ENCODE measurements around the gene RAD51B. TPM values are rescaled to one million over a fixed set of nuclear protein-coding genes. Genes with fewer than 3 reads are reported as not detected.

RAD51B gene
- total and polyA plus RNA-seq, 2 donors (not counting 1 experiment from before 2014, with no cell fraction given): 4.6 to 16.3 TPM

DNA sequence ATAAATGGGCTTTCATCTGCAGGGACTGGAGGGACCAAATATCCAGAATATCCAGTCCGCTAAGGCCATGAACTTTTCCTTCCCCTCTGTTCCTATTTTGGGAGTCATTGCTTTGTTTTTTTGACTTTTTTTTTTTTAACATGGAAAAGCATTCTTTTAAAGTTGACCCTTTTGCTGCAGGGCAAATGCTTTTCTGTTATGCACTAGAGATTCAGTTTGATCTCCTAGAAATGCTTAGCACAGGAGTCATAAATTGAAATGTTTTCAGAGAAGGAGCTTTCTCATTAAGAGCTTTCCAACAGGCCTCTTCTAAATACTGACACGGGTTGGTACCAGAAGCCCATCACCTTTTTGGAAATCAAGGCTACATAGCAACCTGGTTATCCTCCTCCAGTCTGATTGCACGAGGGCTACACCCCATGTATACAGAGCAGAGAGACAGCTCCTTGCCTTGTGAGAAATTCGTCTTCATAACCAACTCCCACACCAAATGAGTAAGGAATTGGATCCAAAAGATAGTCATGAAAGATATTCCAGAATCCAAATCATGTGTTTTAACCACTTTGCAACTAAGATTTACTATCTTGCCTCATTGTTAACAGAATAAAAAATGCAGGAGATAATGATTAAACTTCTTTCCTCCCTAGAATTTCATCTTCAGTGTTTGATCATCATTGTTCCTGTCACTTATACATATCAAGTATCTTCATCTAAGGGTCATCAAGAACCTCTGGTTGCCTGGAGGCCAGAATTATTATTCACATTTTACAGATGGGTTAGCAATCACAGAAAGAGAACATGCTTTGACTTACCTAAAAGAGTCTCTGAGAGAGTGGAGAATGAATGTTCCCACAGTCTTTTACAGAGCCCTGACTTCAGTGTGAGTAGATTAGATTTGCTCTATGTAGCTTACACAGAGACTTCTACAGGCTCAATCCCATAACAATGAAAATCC is 583.9 kb downstream of the RAD51B start:
- DNase-seq (ENCODE audit: low read depth in 2 of 2): peak in 1 of 2 donors; percentile 51
- Histone ChIP-seq H3K79me2 (ENCODE audit: control insufficient read depth, insufficient read depth, low read length) (no peaks in the 10 kb centered on the region), H3K27ac (ENCODE audit: insufficient read depth, low read length) (no peak overlapping the region), H3K9ac (ENCODE audit: insufficient read depth, low read length) (no peak overlapping the region), H3K4me2 (ENCODE audit: extremely low read depth, insufficient read depth, low read length) (no peak overlapping the region), H3K4me1 (ENCODE audit: control insufficient read depth, extremely low read depth, insufficient read depth, low read length) (peaks cover 24% of the 10 kb centered on the region), H4K20me1 (ENCODE audit: control insufficient read depth, extremely low read depth, insufficient read depth, low read length) (no peaks in the 10 kb centered on the region), H3K9me3 (ENCODE audit: control insufficient read depth, insufficient read depth, low read depth, low read length) (no peaks in the 10 kb centered on the region), H3K36me3 (ENCODE audit: control insufficient read depth, insufficient read depth, low read length) (no peaks in the 10 kb centered on the region), H2AFZ (ENCODE audit: low read length) (no peak overlapping the region), H3K27me3 (ENCODE audit: control insufficient read depth, insufficient read depth, low read length) (no peaks in the 10 kb centered on the region), H3K4me3 (replicated peaks in 1 of 4; ENCODE audit: control extremely low read depth in 1 of 4, insufficient read depth in 1 of 4, low read depth in 3 of 4, low read length in 4 of 4) (no peak overlapping the region)
- no peak for TF ChIP-seq EZH2 (IDR thresholded peaks at IDR 0.05; ENCODE audit: low read length, missing control alignments)
- TF ChIP-seq, protein P1, sequence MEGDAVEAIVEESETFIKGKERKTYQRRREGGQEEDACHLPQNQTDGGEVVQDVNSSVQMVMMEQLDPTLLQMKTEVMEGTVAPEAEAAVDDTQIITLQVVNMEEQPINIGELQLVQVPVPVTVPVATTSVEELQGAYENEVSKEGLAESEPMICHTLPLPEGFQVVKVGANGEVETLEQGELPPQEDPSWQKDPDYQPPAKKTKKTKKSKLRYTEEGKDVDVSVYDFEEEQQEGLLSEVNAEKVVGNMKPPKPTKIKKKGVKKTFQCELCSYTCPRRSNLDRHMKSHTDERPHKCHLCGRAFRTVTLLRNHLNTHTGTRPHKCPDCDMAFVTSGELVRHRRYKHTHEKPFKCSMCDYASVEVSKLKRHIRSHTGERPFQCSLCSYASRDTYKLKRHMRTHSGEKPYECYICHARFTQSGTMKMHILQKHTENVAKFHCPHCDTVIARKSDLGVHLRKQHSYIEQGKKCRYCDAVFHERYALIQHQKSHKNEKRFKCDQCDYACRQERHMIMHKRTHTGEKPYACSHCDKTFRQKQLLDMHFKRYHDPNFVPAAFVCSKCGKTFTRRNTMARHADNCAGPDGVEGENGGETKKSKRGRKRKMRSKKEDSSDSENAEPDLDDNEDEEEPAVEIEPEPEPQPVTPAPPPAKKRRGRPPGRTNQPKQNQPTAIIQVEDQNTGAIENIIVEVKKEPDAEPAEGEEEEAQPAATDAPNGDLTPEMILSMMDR (conservative IDR thresholded peaks at IDR 0.05 in 1 of 2, IDR thresholded peaks at IDR 0.05 in 1 of 2; ENCODE audit: low read depth in 1 of 2, low read length in 2 of 2): no peak

DNA sequence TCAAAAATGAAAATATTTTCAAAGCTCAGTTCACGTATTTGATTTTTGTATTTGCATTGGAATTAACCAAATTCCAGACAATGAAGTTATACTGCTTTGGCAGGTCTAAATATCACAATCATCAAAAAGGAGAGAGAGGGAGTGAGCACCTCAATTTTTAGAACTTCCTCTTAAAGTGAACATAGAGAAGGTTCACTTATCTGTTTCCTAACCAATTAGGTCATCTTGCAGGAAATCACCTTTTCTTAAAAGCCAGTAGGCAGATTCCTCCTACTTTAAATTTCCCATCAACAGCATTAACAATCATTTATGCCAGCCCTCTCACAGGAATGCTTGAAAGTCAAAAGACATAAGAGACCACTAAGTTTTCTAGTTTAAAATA is 584.6 kb downstream of the RAD51B start:
- Histone ChIP-seq H3K27ac (ENCODE audit: insufficient read depth, low read length) (no peak overlapping the region), H4K20me1 (ENCODE audit: control insufficient read depth, extremely low read depth, insufficient read depth, low read length) (no peaks in the 10 kb centered on the region), H3K79me2 (ENCODE audit: control insufficient read depth, insufficient read depth, low read length) (no peaks in the 10 kb centered on the region), H2AFZ (ENCODE audit: low read length) (no peak overlapping the region), H3K36me3 (ENCODE audit: control insufficient read depth, insufficient read depth, low read length) (no peaks in the 10 kb centered on the region), H3K27me3 (ENCODE audit: control insufficient read depth, insufficient read depth, low read length) (no peaks in the 10 kb centered on the region), H3K9me3 (ENCODE audit: control insufficient read depth, insufficient read depth, low read depth, low read length) (no peaks in the 10 kb centered on the region), H3K4me1 (ENCODE audit: control insufficient read depth, extremely low read depth, insufficient read depth, low read length) (peaks cover 26% of the 10 kb centered on the region), H3K4me2 (ENCODE audit: extremely low read depth, insufficient read depth, low read length) (no peak overlapping the region), H3K4me3 (replicated peaks in 1 of 4; ENCODE audit: control extremely low read depth in 1 of 4, insufficient read depth in 1 of 4, low read depth in 3 of 4, low read length in 4 of 4) (no peak overlapping the region), H3K9ac (ENCODE audit: insufficient read depth, low read length) (no peak overlapping the region)
- DNase-seq (ENCODE audit: low read depth in 2 of 2): no peak
- TF ChIP-seq, protein P1 (conservative IDR thresholded peaks at IDR 0.05 in 1 of 2, IDR thresholded peaks at IDR 0.05 in 1 of 2; ENCODE audit: low read depth in 1 of 2, low read length in 2 of 2): no peak
- no peak for TF ChIP-seq EZH2 (IDR thresholded peaks at IDR 0.05; ENCODE audit: low read length, missing control alignments)

DNA sequence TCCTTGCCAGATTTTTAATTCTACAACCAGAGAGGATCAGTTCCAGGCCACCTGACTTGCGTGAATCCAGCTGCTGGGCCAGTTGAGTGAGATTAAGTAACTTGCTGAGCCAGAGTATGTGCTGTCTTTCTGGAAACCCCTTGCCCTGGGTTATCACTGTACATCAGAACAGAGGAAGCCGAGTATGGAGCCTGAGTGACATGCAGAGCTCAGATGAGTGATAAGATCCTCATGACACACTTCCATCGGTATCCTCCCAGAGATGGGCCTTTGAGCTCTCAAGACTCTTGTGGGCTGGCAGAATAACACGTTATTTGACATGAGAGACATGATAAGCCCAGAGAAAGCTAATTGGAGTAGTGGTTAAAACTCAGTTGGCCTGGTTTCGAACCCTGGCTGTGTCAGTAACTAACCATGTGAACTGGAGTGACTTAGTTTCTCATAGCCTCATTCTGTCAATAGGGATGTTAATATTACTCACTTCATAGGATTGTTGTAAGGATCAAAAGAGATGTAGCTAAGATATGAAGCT is 585.1 kb downstream of the RAD51B start:
- Histone ChIP-seq H3K36me3 (ENCODE audit: control insufficient read depth, insufficient read depth, low read length) (no peaks in the 10 kb centered on the region), H3K9ac (ENCODE audit: insufficient read depth, low read length) (no peak overlapping the region), H3K27ac (ENCODE audit: insufficient read depth, low read length) (no peak overlapping the region), H2AFZ (ENCODE audit: low read length) (no peak overlapping the region), H3K79me2 (ENCODE audit: control insufficient read depth, insufficient read depth, low read length) (no peaks in the 10 kb centered on the region), H4K20me1 (ENCODE audit: control insufficient read depth, extremely low read depth, insufficient read depth, low read length) (no peaks in the 10 kb centered on the region), H3K4me3 (replicated peaks in 1 of 4; ENCODE audit: control extremely low read depth in 1 of 4, insufficient read depth in 1 of 4, low read depth in 3 of 4, low read length in 4 of 4) (no peak overlapping the region), H3K4me2 (ENCODE audit: extremely low read depth, insufficient read depth, low read length) (no peak overlapping the region), H3K27me3 (ENCODE audit: control insufficient read depth, insufficient read depth, low read length) (no peaks in the 10 kb centered on the region), H3K9me3 (ENCODE audit: control insufficient read depth, insufficient read depth, low read depth, low read length) (no peaks in the 10 kb centered on the region), H3K4me1 (ENCODE audit: control insufficient read depth, extremely low read depth, insufficient read depth, low read length) (peaks cover 28% of the 10 kb centered on the region)
- DNase-seq (ENCODE audit: low read depth in 2 of 2): peak in 1 of 2 donors; percentile 40
- TF ChIP-seq, protein P1 (conservative IDR thresholded peaks at IDR 0.05 in 1 of 2, IDR thresholded peaks at IDR 0.05 in 1 of 2; ENCODE audit: low read depth in 1 of 2, low read length in 2 of 2): no peak
- no peak for TF ChIP-seq EZH2 (IDR thresholded peaks at IDR 0.05; ENCODE audit: low read length, missing control alignments)
